ENCODE measurements around the gene CAPS. TPM values are rescaled to one million over a fixed set of nuclear protein-coding genes. Genes with fewer than 3 reads are reported as not detected.

Gene CAPS
- total RNA-seq, 2 donors from 2014 or later, result 18.7 to 38.6 TPM

- H3K9me3 ChIP-seq, result no peaks in the 10 kb centered on the region
- H3K36me3 ChIP-seq (replicated peaks in 1 of 2; ENCODE audit: insufficient read depth in 1 of 2, low read depth in 2 of 2), result peaks cover 5 to 7% of the 10 kb centered on the region in 2 donors
- no peak overlapping the region for H3K27ac ChIP-seq
- H3K27me3 ChIP-seq, result no peaks in the 10 kb centered on the region
- WGBS, 2 donors, result 71% methylated on average over 11 of the region's 15 CpGs; no CpG with 5 or more reads in 1 of the 2 donors
- H3K4me1 ChIP-seq, result peaks cover 4% of the 10 kb centered on the region
- intact Hi-C loops (cut with DNase I), result no loop called here
- no peak overlapping the region for H3K4me3 ChIP-seq
- DNase-seq, result no peak
- TF ChIP-seq CTCF (IDR thresholded peaks at IDR 0.05) (no peak), POLR2A (IDR thresholded peaks at IDR 0.05) (no peak)
- no peak for ATAC-seq
Measured at GRCh38 chr19:5895409-5895808, 18.6 kb upstream of the CAPS start.

GRCh38 chr19:5895890-5896289 lies 18.2 kb upstream of the CAPS start:
- H3K9me3 ChIP-seq, result no peaks in the 10 kb centered on the region
- no peak for DNase-seq
- H3K36me3 ChIP-seq (replicated peaks in 1 of 2; ENCODE audit: insufficient read depth in 1 of 2, low read depth in 2 of 2), result peaks cover 5 to 7% of the 10 kb centered on the region in 2 donors
- H3K4me3 ChIP-seq, result no peak overlapping the region
- no peaks in the 10 kb centered on the region for H3K27me3 ChIP-seq
- no peak for ATAC-seq
- intact Hi-C loops (cut with DNase I), result no loop called here
- H3K27ac ChIP-seq, result no peak overlapping the region
- WGBS, 2 donors, result 84 to 93% methylated on average over 8 of the region's 8 CpGs
- TF ChIP-seq CTCF (IDR thresholded peaks at IDR 0.05) (no peak), POLR2A (IDR thresholded peaks at IDR 0.05) (no peak)
- H3K4me1 ChIP-seq, result peaks cover 4% of the 10 kb centered on the region

GRCh38 chr19:5896365-5897076 lies 17.5 kb upstream of the CAPS start:
- ATAC-seq (no peak), DNase-seq (no peak)
- Histone ChIP-seq H3K27me3 (no peaks in the 10 kb centered on the region), H3K4me3 (no peak overlapping the region), H3K4me1 (peaks cover 4% of the 10 kb centered on the region), H3K36me3 (replicated peaks in 1 of 2; ENCODE audit: insufficient read depth in 1 of 2, low read depth in 2 of 2) (peaks cover 5 to 7% of the 10 kb centered on the region in 2 donors), H3K9me3 (no peaks in the 10 kb centered on the region), H3K27ac (no peak overlapping the region)
- intact Hi-C loops (cut with DNase I), result no loop called here
- 91 to 92% methylated on average over 17 to 29 of the region's 29 CpGs for WGBS, 2 donors
- no peak for TF ChIP-seq POLR2A (IDR thresholded peaks at IDR 0.05)
- no peak for TF ChIP-seq CTCF (IDR thresholded peaks at IDR 0.05)

- ATAC-seq, result no peak
- 93 to 94% methylated on average over 6 to 22 of the region's 30 CpGs for whole genome bisulfite sequencing, 2 donors
- TF ChIP-seq POLR2A (IDR thresholded peaks at IDR 0.05), result no peak
- no peak for TF ChIP-seq CTCF (IDR thresholded peaks at IDR 0.05)
- no peaks in the 10 kb centered on the region for H3K27me3 ChIP-seq
- no peak overlapping the region for H3K27ac ChIP-seq
- H3K4me3 ChIP-seq, result no peak overlapping the region
- intact Hi-C loops (cut with DNase I), result no loop called here
- peaks cover 5 to 7% of the 10 kb centered on the region in 2 donors for H3K36me3 ChIP-seq (replicated peaks in 1 of 2; ENCODE audit: insufficient read depth in 1 of 2, low read depth in 2 of 2)
- DNase-seq, result no peak
- no peaks in the 10 kb centered on the region for H3K9me3 ChIP-seq
- peaks cover 5% of the 10 kb centered on the region for H3K4me1 ChIP-seq
Measured at GRCh38 chr19:5897189-5897969, 16.7 kb upstream of the CAPS start.

Data from body of pancreas (tissue), 4 donors.